Stimulated activated CD8-positive, alpha-beta memory T cell treated with anti-CD3 and anti-CD28 coated beads, Interleukin-2, amount 100 ng/mL, for 48 hours (primary cell): ENCODE measurements around the gene ARAP3.
"Not testable (repeated sequence)": the region's sequence is repeated elsewhere in the genome, so short reads cannot be mapped to it uniquely, and the experiment has no call there.

Source experiments
- DNase-seq, 2 donors: peaks; one replicate each; pipeline ENCODE4 v3.0.0-alpha.2; 2020; ENCODE audit warnings: low read depth in 2 of 2

The ARAP3 gene

DNA sequence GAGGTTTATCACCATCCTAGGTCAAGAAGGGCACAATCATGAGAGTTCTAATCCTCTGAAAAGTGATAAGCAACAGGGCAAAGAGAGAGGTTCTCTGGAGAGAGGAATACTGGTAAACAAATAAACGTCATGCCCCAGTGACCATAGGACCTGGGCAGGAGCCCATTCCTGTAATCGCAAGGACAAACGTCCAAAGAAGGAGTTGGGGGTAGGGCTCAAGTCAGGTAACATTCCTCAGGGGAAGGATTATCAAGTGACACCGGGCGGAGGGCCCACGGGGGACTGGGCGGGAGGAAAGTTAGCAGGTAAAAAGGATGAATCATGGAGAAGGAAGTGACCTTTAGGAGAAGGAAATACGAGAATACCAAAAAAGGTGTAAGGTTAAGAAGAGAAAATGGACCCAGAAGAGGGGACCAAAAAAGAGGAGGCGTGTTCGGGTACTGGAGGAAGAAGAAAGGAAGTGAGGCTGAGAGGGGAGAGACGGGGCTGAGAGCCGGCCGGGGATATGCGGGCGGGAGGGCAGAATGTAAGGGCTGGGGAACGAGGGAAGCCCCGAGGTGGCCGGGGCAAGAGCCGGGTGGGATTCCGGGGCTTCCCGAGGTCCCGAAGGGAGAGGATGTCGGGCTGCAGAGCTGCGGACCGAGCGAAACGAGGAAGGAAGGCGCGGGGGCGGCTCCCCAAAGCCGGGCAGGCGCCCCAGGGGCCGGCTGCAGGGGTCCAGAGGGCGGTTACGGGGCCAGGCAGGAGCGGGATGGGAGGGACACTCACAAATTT is 63.8 kb downstream of the ARAP3 start:
- DNase-seq, result peak; percentile 30 to 60

DNA sequence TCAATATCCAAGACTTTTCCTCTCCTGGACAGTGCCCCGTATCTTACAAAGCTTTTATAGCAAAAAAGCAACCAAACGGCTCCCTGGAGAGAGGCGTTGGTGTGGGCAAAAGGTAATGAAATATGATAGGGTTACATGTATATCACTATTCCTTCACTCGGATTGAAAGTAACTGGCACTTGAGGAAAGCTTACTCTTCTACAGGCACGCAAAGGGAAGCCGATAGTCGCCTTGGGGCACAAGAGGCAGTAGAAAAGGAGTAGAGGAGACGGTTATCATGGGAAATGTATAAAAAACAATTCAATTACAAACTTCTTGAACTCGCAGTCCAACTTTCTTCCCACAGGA is 64.4 kb downstream of the ARAP3 start:
- DNase-seq, result no peak

- no peak for DNase-seq
Measured at GRCh38 chr5:141617128-141617527, 64.9 kb downstream of the ARAP3 start.

GRCh38 chr5:141615991-141616720 is 65.9 kb downstream of the ARAP3 start:
- DNase-seq, result no peak

DNA sequence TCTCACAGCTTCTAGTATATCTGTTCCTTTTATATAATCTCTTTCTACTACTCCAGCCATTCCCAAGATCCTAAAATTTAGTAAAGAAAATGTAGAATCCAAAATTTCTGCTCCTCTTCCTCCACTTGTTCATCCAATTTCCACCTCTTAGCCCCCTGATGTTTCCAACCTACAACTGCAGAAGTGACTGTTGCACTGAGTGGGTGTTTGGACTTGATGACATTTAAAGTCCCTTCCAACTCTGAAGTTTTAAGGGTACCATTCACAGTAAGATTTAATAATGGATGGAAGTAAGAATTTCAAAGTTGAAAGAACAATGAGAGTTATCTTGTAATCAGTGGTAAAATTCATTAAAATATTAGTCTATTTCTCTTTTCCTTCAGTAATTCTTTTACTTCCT is 68.7 kb downstream of the ARAP3 start:
- no peak for DNase-seq

DNA sequence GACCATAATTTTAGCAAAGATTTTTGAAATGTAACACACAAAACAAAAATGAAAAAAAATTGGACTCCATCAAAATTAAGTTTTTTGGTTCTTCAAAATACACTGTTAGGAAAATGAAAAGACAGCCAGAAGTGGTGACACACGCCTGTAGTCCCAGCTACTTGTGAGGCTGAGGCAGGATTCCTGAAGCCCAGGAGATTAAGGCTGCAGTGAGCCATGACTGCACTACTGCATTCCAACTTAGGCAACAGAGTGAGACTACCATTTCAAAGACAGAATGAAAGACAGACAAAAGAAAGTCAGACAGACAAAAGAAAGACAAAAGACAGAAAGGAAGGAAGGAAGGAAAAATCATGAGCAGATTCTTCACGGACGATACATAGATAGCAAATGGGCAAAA is 70.7 kb downstream of the ARAP3 start:
- DNase-seq, result no peak

DNA sequence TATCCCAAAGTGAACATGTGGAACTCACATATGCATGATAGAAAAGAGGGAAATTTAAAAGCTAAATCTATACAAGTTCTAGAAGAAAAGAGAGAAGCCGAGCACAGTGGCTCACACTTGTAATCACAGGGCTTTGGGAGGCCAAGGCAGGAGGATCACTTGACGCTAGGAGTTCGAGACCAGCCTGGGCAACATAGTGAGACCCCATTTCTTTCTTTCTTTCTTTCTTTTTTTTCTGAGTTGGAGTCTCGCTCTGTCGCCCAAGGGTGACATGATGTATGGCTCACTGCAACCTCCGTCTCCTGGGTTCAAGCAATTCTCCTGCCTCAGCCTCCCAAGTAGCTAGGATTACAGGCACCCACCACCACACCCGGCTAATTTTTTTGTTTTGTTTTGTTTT is 72.1 kb downstream of the ARAP3 start:
- DNase-seq, result not testable (repeated sequence)

DNA sequence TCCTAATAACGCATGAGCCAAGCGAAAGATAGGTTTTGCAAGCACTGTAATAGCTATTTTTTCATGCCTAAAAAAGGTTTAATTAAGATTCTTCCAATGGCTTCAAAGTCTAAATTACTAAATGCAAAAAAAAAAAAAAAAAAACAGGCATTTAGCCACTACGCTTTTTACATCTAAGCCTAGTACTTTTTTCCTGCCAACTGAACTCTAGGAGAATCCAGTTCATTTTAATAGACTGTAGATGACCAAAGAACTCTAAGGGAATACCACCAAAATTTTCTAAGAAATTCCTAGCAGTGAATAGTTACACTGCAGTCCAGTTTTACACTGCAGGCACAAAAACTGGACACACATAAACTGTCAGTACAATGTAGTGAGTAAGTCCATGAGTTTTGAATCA is 73.0 kb downstream of the ARAP3 start:
- no peak for DNase-seq

DNA sequence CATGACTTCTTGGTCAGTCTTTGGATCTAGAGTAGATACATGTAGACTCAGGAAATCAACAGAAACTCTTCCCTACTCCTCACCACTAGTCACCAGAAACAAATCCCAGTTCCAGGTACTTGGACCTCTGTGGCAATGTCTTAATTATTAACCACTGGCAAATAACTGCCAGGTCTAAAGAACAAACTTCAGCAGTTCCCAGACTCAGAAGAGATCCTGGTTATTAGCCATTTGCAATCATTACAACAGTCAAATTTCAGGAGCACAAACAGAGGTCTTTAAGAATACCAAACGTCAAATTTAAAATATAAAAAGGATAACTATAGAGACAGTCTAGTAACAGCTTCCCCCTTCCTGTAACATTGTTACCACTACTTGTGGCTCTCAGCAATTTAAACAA is 73.5 kb downstream of the ARAP3 start:
- DNase-seq, result no peak

DNA sequence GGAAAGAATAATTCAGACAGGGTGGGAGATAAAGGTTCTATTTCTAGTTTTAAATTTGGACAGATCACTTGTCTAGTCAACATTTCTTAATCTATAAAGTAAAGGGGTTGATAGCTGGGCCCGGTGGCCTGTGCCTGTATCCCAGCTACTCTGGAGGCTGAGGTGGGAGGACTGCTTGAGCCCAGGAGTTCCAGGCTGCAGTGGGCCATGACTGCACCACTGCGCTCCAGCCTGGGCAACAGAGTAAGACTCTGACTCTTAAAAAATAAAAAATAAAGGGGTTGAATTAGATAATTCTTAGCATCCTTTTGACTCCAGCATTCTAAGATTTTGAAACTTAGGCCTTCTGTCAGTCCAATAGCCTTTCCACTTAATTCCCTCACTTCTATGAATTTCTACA is 74.0 kb downstream of the ARAP3 start:
- no peak for DNase-seq

GRCh38 chr5:141605523-141606277 is 76.3 kb downstream of the ARAP3 start:
- peak; percentile 23 to 31 for DNase-seq

DNA sequence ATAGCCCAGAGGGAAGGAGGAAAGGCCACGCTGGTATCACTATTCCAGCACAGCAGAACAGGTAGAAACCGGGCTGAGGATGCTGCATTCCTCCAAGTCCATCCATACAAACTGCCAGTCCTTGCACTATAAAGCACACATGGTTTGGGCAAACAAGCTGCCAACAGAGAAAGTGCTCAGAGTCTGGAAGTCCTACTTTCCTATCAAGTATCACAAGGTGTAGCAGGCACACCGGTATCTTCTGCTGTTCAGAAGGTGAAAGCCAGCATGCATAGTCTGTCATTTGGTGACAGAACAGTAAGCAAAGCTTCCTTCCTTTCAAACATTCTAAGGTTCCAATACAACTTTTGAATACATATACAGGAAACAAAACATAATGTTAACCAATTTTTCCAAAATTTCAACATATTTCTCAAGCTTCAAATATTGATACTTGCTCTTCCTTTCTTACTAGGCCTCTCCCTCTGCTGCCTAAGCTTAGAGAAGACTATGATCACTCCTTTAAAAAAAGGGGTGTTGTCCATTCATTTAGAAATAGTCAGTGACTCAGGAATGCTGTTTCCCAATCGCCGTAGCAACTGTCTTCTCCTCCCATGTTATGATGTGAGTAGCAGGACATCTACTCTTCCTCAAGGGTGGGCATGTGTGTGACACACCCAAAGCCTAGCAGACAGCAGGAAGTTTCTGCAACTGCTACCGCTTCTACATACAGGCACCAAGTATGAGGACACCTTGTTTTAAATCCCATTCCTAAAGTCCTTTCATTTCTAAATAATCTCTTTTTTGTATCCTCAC is 77.9 kb downstream of the ARAP3 start:
- DNase-seq, result no peak
